MM.1S (cell line): Measurements from ENCODE around the gene MAU2.

Source experiments
- CTCF ChIP-seq: fragments of 300-600 bp; sonication (generic); IDR thresholded peaks from 2 replicates; pipeline ENCODE4 v1.5.1; 2016; ENCODE audit warnings: antibody characterized with exemption, low read length, mixed read lengths
- EZH2 ChIP-seq: fragments of 300-600 bp; sonication (generic); optimal IDR thresholded peaks from 2 replicates; pipeline ENCODE3; 2017; ENCODE audit warnings: low read depth, mild to moderate bottlenecking, antibody characterized with exemption, low read length, mixed read lengths

- no peak for TF ChIP-seq CTCF
- no peak for TF ChIP-seq EZH2
Observed at GRCh38 chr19:19388568-19389555, 68.2 kb downstream of the MAU2 start.
